22Rv1 (cell line): ENCODE measurements around the gene RPRML.

Experiments
- ZFX ChIP-seq: fragments of 450-650 bp; IDR thresholded peaks from 2 replicates; pipeline ENCODE4 v1.6.1; 2017; ENCODE audit warnings: antibody characterized with exemption, borderline replicate concordance
- TF ChIP-seq, protein P1 (sequence below): fragments of 450-650 bp; IDR thresholded peaks from 2 replicates; pipeline ENCODE4 v1.5.1; 2017; ENCODE audit warnings: mild to moderate bottlenecking

DNA sequence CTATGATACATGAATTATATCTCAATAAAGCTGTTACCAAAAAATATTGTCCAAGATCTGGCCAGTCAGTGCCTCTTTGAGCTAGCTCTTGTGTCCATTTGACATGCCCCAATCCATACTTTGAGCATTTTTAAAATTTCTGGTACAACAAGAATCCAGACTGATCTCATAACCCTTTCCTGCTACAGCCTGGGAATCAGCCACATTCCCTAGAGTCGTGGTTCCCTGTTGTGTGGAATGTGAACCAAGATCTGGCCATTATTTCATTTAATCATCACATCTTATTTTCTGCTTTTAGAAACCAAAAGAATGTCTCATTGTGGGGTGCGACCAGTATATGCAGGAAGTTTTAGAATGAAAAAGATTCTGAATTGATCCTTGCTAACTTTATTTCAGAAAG is 34.3 kb upstream of the RPRML start:
- TF ChIP-seq, protein P1, sequence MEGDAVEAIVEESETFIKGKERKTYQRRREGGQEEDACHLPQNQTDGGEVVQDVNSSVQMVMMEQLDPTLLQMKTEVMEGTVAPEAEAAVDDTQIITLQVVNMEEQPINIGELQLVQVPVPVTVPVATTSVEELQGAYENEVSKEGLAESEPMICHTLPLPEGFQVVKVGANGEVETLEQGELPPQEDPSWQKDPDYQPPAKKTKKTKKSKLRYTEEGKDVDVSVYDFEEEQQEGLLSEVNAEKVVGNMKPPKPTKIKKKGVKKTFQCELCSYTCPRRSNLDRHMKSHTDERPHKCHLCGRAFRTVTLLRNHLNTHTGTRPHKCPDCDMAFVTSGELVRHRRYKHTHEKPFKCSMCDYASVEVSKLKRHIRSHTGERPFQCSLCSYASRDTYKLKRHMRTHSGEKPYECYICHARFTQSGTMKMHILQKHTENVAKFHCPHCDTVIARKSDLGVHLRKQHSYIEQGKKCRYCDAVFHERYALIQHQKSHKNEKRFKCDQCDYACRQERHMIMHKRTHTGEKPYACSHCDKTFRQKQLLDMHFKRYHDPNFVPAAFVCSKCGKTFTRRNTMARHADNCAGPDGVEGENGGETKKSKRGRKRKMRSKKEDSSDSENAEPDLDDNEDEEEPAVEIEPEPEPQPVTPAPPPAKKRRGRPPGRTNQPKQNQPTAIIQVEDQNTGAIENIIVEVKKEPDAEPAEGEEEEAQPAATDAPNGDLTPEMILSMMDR: no peak
- TF ChIP-seq ZFX: no peak
